Kidney (tissue), 14 donors: Measurements from ENCODE around the gene NRSN2. TPM values are rescaled to one million over a fixed set of nuclear protein-coding genes. Genes with fewer than 3 reads are reported as not detected.
A peak's percentile ranks its signal among the peaks of the same experiment; 100 is the strongest.
"Not testable (repeated sequence)": the region's sequence is repeated elsewhere in the genome, so short reads cannot be mapped to it uniquely, and the experiment has no call there.

Experiments
- DNase-seq, 5 donors: peaks; one replicate each; pipeline ENCODE4 v3.0.0-alpha.2; 2013 to 2020
- FAIRE-seq: peaks from 2 replicates; lab custom pipeline; 2012; peaks lifted over from hg19 to GRCh38; lab: Jason Lieb, UNC
- H3K27ac ChIP-seq, 2 donors: one replicate each; pipeline ENCODE4 v1.7.0; 2013; ENCODE audit warnings: low read depth in 2 of 2, low read length in 2 of 2, inconsistent platforms in 1 of 2
- H3K27me3 ChIP-seq: one replicate; pipeline ENCODE4 v1.7.1; 2013; ENCODE audit warnings: low read length, inconsistent platforms; ENCODE audit not compliant: control insufficient read depth, insufficient read depth
- H3K36me3 ChIP-seq, 3 donors: one replicate each; pipeline versions ENCODE4 v1.7.0 to v1.7.1; 2013; ENCODE audit warnings: low read length in 3 of 3, control low read depth in 1 of 3, inconsistent platforms in 1 of 3; ENCODE audit not compliant: insufficient read depth in 3 of 3, control insufficient read depth in 2 of 3
- H3K4me1 ChIP-seq, 3 donors: one replicate each; pipeline versions ENCODE4 v1.7.0 to v1.7.1; 2013; ENCODE audit warnings: low read length in 3 of 3, inconsistent platforms in 1 of 3, low read depth in 1 of 3; ENCODE audit not compliant: control insufficient read depth in 2 of 3, insufficient read depth in 2 of 3
- H3K4me3 ChIP-seq, 3 donors: one replicate each; pipeline versions ENCODE4 v1.7.0 to v1.8.1; 2013; ENCODE audit warnings: low read length in 3 of 3, control low read depth in 1 of 3, inconsistent platforms in 1 of 3
- H3K9ac ChIP-seq, 3 donors: one replicate each; pipeline versions ENCODE4 v1.7.0 to v1.7.1; 2013; ENCODE audit warnings: low read length in 3 of 3, control low read depth in 1 of 3, inconsistent platforms in 1 of 3
- H3K9me3 ChIP-seq, 3 donors: one replicate each; pipeline versions ENCODE4 v1.7.0 to v1.7.1; 2013; ENCODE audit warnings: low read length in 3 of 3, control low read depth in 1 of 3, inconsistent platforms in 1 of 3; ENCODE audit not compliant: control insufficient read depth in 2 of 3, insufficient read depth in 1 of 3
- CTCF ChIP-seq: IDR thresholded peaks from 3 replicates; pipeline ENCODE4 v1.5.1; 2012; ENCODE audit warnings: mild to moderate bottlenecking, moderate library complexity, borderline replicate concordance; ENCODE audit not compliant: insufficient read depth; ENCODE audit errors: extremely low read depth
- intact Hi-C: fragments of 100-400 bp; cut with DNase I; formaldehyde crosslinking; loops from one replicate; pipeline ENCODE4 v1.11.1; 2022
- polyA plus RNA-seq: library from polyadenylated mRNA; stranded (reverse); fragments of 350-450 nt; fragmentation: Illumina TruSeq; extraction: RNeasy Lipid Tissue Mini Kit (QIAGEN cat#74804); gene quantifications from one replicate; pipeline ENCODE4 v1.2.3, GENCODE V29; 2014; ENCODE audit warnings: low read depth, low replicate concordance; ENCODE audit not compliant: insufficient read depth
- total RNA-seq: library from RNA; stranded (reverse); fragmentation: NEBNext Ultra II Directional; extraction: Animal tissue kit (Norgen Biotek cat#: 25700); gene quantifications from one replicate; pipeline ENCODE4 v1.2.1, GENCODE V29; 2021
- donor health status: control.
- donor health status: control.
- donor health status: control.
- donor health status: control.
- donor health status: control.
- donor health status: DM: yes; HTN: yes; CAD: no.
- donor health status: Normal renal cell carcinoma (clear cell type).

NRSN2 gene
- total and polyA plus RNA-seq, 2 donors from 2014 or later, result 48.1 to 50.0 TPM

- no peak for TF ChIP-seq CTCF
- no peak for FAIRE-seq
- H3K4me3 ChIP-seq, result no peak overlapping the region
- peak overlapping the region; percentile 56 to 70 for H3K27ac ChIP-seq
- H3K9ac ChIP-seq, result no peak overlapping the region
- intact Hi-C loops, result no loop called here
- H3K36me3 ChIP-seq, result no peaks in the 10 kb centered on the region
- DNase-seq, result no peak
- no peaks in the 10 kb centered on the region for H3K9me3 ChIP-seq
- peaks cover 0 to 16% (median 7%) of the 10 kb centered on the region in 3 donors for H3K4me1 ChIP-seq
- no peaks in the 10 kb centered on the region for H3K27me3 ChIP-seq
Measured at GRCh38 chr20:370977-371754, 24.3 kb downstream of the NRSN2 start.

- FAIRE-seq (no peak), DNase-seq (peak in 2 of 5 donors; percentile 61 to 87)
- no peak overlapping the region for H3K4me3 ChIP-seq
- no peaks in the 10 kb centered on the region for H3K36me3 ChIP-seq
- no peak overlapping the region for H3K9ac ChIP-seq
- intact Hi-C loops, result no loop called here
- H3K4me1 ChIP-seq, result peaks cover 0 to 16% (median 7%) of the 10 kb centered on the region in 3 donors
- no peaks in the 10 kb centered on the region for H3K27me3 ChIP-seq
- H3K27ac ChIP-seq, result peak overlapping the region; percentile 56 to 70
- H3K9me3 ChIP-seq, result no peaks in the 10 kb centered on the region
- no peak for TF ChIP-seq CTCF
Measured at GRCh38 chr20:371755-372542, 25.0 kb downstream of the NRSN2 start.

GRCh38 chr20:372543-373082 is 25.7 kb downstream of the NRSN2 start:
- H3K4me3 ChIP-seq, FAIRE-seq, H3K27me3 ChIP-seq, H3K9ac ChIP-seq, H3K36me3 ChIP-seq, H3K9me3 ChIP-seq, intact Hi-C loops: not testable (repeated sequence)
- peak in 1 of 5 donors; percentile 34 for DNase-seq
- Histone ChIP-seq H3K27ac (peak overlapping the region; percentile 25 to 70), H3K4me1 (peaks cover 0 to 16% (median 7%) of the 10 kb centered on the region in 3 donors)
